GM19372 (cell line): Measurements from ENCODE around the gene NR5A2.

Experiments
- ATAC-seq: cut with Tn5 transposase; IDR thresholded peaks from one replicate; pipeline ENCODE4 v1.9.1; 2021; ENCODE audit warnings: mild to moderate bottlenecking, low read depth, moderate library complexity; ENCODE audit not compliant: unreplicated experiment

NR5A2 gene

DNA sequence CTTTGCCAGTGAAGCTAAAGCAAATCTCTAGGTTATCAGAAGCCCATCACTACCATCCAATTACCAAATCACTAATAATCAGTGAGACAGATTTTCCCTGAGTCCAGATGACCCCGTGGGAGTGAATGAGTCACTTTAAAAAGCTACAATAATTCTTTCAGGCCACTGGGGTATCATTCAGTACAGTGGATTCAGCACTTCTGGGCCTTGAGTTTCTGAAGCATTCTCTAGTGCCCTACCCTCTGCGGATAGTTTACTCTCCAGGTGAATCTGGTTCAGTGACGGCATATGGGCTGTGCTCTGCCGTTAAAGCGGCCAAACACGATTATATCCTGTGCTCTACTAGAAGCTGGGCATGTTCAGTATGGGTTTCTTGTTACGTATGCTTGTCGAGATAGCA, 26.1 kb downstream of the NR5A2 start:
- no peak for ATAC-seq

DNA sequence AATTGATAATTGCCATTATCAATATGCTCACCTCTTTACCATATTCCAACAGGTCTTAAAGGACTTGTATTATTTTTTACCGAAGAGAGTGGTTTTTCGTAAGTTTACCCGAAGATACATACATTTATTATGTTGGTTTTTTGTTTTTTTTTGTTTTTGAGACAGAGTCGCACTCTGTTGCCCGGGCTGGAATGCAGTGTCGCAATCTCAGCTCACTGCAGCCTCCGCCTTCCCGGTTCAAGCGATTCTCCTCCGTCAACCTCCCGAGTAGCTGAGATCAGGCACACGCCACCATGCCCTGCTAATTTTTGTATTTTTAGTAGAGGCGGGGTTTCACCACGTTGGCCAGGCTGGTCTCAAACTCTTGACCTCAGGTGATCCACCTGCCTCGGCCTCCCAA, 30.8 kb downstream of the NR5A2 start:
- ATAC-seq = no peak

DNA sequence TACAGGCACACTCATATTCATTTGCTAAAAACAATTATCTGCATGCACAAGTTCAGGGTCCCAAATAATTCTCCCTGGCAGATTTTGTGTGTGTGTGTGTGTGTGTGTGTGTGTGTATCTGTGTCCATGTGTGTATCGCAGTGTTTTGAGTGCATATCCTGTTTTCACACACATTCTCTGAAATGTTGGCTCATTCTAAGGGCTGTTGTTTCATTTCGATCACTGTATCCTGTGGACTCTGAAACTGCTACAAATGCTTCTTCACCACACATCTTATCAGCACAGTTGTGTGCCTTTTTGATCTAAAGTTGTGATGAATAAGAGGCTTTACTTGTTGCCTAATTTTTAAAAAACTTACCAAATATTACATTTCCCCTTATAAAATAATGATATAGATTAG, 34.6 kb downstream of the NR5A2 start:
- no peak for ATAC-seq

DNA sequence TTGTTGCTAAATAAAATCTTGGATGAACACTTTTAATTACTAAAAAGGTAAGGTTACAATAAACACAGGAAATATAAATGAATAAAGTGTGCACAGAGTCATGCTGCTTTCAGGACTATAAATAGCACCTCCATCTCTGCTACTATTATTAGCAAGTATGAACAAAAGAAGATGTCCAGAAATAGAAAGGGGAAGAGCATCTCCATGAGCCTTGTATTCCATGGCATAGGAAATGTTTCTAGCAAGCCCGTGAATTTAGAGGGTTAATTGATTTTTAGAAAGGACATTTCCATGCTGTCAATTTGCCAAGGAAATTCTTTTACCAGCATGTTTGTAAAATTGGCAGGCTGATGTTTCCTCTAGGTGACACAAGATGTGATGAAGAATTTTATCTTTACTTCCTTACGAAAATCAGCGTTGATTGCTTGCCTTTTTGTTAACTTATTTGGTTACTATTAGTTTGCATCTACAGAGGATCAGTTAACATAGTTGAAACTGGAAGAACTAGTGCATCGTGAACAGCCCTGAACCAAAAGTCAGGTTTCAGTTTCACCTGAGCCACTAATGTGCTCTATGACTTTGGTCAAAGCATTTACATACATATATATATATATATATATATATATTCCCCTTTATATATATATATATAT, 45.3 kb downstream of the NR5A2 start:
- peak; percentile 93 for ATAC-seq

DNA sequence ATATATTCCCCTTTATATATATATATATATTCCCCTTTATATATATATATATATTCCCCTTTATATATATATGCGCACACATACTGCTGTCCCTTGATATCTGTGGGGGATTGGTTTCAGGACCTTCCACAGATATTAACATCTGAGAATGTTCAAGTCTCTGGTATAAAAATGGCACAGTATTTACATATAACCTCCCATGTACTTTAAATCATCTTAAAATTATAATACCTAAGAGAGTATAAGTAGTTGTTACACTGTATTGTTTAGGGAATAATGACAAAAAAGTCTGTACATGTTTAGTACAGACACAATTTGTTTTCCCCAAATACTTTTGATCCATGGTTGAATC, 45.8 kb downstream of the NR5A2 start:
- ATAC-seq = peak; percentile 42

DNA sequence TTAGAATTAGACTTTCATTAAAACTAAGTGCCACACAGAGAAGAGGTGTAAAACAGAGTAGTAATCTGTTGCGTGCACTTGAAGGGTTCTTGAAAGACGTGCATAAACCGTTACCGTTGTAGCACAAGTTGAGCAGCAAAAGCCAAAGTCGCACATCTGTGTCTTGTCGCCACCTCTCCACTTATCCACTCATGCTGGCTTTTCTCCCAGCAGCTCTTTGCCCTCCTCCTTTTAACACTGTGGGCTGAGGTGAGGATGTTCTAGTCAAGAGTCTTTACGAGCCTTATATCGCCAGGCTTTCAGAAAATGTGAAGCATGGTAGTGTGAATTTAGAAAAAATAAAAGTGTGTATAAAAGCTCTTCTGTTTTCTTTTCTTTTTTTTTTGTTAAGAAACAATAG, 48.0 kb downstream of the NR5A2 start:
- no peak for ATAC-seq

DNA sequence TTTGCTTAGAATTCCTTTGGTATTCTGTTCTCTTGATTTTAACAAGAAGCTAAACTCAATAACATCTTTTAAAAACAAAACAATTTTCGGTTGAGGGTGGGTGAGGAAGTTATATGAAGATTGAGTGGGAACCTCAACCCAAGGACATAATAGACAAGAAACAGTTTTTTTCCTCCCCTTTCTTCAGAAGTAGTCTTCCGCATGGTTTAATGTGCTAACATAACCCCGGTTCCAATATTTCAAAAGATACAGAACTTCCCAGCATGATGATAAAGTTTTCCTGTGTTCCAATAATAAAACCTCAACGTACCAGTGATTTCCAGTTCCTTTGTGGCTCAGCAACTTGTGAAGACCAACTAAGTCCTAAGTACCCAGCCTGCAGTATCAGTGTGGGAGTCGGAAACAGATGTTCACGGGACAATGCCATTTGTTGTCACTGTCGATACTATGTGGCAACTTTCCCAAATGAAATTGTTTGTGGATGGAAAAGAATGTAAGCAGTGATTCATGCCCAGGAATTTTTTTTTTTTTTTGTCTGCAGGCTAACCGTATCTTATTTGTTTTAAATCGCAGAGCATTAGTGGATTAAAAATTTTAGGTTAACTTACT, 48.5 kb downstream of the NR5A2 start:
- ATAC-seq = no peak

DNA sequence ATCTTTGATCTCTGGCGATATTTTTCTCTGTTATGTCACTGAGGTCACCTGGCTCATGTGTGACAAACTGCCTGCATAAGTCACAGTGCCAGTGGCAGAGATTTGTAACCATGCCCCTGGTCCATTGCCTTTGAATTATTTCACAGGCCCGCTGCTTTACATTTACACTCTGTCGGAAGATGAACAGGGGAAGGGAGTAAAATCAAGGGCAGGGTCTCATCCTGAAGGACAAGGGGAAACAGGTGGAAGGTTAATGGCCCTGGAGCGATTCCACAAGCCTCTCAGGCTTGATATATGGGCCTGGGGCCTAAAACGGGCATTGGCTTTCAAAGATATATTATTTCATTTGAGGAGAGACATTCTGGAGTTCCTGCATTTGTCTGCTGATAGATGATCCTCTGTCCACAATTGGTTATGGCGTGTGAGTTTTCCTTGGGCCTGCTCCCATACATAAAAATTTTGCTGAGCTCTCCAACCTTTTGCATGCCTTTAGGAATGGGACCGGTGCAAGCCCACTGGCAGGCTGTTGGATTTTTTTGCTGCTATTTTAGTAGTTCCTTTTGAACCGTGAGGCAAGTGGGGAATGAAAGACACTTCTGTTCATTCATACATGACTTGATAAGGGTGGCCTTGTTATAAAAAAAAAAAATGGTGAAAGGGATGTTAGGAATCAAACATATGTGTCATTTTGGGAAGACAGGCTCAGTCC, 51.9 kb downstream of the NR5A2 start:
- no peak for ATAC-seq

DNA sequence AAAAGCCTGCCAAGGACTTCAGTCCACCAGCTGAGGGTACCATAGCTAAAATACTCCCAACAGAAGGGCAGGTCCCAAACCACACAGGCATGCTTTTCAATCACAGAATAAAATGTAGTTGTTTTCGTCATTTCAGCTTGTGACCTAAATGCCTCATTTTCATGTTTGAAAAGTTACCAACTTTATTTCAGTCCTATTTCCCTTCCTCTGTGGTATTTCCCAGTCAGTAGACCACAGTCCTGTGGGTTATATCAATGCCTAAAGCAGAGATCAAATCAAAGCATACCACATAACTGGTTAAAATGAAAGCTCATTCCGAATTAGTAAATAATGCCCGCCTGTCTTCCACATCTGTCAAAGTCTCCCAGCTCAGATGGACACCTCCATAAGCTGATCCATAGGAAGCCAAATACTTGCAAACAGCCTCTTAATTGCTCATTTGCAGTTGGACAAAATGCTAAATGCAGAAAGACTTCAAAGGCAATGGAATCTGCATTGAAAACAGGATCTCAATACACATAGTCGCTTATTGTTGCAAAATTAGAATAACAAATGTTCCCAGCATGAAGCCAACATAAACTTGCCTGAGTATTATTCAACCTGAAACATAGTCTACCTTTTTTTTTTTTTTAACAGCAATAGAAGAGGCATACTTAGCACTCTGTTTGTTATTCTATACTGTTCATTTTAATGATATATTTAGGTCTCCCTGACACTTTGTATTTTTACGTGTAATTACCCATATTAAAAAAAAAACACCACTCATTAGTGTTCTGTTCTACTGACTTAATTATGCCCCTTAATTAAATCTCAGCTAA, 53.9 kb downstream of the NR5A2 start:
- ATAC-seq = no peak

DNA sequence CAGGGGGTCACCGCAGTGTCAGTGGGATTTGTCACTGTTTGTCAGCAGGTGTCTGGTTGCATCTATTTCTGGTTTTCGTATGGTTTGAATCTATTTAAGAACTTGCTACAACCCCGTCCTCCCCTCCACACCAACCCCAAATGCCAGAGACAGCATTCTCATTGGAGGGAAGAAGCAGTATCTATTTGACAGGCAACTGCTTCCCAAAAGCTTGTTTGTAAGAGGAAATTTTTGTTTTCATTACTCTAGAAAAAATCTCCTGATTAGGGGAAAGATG, 54.4 kb downstream of the NR5A2 start:
- ATAC-seq = no peak

DNA sequence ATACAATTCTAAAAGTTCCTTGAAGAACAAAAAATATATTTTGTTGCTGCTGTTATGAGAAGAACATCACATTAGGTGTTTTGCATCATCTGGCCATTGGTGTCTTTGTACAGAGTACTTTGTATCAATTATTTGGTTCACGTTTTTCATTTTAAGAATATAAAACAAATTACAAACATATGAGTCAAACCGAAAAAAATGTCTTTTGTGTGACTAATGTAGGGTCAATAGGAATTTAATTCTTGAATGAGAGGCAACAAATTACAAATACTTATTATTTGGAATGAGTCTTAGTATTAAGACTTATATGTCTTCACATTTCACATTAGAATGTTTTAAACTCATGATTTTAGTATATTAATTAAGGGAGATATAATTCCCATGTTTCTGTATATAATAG, 54.8 kb downstream of the NR5A2 start:
- no peak for ATAC-seq

DNA sequence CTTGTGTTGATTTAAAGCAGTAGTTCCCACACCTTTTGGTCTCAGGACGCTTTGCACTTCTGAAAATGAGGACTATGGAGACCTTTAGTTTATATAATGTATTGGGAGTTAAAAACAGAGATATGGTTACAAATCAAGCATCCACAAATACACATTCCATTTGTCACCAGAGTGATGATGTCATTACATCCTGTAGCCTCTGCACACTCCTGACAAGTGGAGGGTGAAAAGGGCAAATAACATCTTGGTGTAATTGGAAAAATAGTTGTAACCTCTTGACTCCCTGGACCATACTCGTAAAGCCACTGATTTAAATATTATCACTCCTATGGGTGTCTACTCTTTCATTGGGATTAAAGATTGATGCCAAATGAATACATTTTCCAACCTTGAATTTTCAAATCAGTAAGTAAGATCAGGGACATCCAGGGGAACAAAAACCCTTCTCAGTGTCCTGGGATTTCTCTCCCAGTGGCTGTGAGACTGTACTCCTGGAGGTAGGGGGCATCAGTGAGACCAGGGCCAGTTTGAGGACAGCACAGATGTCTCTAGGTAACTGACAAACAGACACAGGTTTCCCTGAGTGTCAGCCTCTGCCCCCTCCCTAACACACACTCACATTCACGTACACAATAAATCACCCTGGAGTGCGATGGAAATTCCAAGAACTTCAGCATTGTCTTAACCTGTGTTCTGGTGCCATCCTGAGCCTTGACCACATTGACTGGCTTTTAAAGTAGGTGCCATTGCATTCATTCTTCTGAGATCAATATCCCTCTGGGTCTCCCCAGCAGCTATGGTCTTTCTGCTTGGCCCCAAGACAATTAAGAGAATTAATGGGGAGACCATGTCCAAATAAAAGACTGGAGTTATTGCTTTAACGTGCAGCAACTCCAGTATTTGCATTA, 63.0 kb downstream of the NR5A2 start:
- ATAC-seq = no peak

DNA sequence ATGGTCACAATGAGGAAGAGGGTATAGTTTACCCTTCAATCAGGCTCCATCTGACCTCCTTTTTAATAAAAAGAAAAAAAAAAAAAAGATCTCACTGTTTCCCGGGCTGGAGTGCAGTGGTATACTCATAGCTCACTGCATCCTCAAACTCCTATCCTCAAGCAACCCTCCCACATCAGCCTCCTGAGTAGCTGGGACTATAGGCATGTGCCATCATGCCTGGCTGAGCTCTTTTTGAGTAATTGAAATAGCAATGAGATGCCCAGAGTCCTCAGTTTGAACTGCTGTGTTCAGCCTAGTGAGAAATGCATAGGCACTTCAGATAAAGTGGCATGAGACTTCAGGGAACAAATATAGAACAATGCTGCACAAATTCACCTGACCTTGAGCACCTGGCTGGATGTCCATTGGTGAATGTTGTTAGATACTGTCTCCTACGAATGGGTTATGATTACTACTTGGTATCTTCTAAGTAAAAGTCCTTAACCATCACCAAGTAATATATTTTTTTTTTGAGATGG, 67.6 kb downstream of the NR5A2 start:
- ATAC-seq = no peak

DNA sequence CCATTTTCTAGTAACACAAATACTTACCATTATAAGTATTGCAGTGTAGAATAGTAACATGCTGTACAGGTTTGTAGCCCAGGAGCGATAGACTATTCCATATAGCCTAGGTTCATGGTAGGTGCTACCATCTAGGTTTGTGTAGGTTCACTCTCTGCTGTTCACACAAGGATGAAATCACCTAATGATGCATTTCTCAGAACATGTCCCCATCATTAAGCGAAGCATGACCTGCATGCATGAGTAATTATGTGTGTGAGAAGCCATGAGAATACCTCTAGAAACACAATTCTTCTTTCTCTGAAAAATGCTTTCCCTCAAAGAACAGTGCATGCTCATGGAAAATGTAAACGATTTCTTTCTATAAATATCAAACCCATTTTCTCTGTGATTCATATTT, 69.3 kb downstream of the NR5A2 start:
- ATAC-seq = no peak

DNA sequence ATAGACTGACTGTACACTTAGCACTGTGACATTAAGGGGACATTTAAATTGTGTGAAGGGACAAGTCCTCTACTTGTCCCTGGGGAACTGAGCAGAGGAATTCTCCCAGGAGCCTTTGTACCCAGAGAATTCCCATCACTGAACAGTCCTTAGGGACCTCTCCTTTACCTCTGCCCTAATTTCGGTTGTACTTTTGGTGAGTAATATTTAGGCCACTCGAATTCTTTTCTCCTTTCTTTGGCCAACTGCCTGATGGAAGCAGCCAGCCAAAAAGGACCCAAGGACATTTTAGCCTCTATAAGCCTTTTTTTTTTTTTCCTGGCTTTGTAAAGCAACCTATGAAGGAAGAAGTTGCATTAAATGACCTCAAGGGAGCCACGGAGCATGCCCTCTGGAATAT, 71.5 kb downstream of the NR5A2 start:
- no peak for ATAC-seq

DNA sequence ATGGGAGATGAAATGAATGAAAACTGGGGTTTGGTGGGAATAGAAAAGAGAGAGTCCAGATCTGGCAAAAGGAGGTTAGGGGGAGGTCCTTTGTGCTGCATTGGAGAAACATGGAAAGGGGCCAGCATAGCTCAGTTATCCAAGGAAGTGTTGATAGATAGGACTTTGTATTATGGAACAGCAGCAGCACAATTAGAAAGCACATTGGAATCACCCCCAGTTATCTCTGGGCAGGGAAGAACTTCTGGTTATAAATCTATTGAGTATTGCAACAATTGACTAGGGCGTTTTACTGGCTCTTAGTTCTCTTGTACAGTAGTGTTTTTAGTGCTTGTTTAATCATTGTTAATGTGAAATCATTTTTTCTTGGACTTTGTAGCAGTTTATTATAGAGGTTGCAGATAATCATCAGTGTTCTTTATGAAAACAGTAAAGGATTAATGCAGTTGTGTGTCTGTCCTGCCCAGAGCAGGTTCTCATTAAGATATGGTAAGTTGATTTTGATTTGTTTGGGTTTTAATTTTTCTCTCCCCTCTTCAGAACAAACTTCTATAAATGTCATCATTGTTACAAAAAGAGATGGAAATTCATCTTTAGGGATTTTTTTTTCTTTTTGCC, 76.6 kb downstream of the NR5A2 start:
- ATAC-seq = no peak

DNA sequence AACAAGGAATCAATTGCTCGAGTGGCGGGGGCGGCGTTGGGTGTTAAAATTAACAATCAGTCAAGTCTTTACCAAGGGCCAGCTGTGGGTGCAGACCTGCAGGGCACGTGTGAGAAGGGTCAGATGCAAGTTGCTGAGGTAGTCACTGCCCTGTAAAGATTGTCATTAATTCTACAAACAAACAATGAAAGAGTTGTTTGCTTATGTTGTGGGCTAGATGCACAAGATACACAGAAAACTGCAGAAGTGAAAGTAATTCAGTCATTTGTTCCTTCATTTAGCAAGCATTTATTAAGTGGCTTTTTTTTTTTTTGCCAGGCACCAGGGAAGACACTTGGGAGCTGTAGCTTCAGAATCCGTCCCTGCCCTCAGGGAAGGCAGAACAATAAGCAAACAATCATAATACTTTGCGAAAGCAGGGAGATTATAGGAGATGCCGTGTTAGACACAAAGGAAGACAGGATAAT, 79.5 kb downstream of the NR5A2 start:
- no peak for ATAC-seq

DNA sequence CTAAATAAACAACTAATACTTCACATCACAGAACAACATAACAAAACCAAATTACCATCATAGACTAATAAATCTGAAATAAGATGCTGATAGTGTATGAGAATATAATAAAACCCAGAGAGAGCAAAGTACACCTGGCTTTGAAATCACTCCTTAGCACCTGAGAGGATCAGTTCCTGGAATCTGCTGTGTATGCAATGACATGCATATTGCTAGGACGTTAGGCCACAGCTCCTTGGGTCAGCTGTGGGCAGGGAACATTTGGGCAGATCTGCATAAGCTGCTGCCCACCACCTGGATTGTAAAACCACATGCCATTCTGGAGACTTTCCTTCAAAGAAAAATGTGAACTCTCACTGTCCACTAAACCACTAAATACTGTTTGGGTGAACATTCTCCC, 81.1 kb downstream of the NR5A2 start:
- ATAC-seq = no peak

DNA sequence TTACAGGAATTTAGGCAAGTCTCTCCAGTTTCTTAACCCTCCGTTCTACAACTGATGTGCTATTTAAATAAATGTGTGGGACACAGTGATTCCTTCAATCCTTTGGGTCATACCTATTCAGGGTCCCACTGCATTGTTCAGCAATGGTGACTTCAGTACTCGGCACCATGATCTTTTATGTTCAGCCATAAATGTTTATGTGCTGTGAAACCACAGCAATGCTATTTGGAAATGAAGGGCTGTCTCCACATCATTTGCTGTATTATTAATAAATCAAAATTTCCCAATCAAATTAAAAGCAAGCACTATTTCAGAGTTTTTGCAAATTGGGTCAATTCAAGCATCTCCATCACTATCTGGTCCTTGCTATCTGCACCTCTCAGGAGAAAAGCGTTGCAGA, 84.8 kb downstream of the NR5A2 start:
- no peak for ATAC-seq

DNA sequence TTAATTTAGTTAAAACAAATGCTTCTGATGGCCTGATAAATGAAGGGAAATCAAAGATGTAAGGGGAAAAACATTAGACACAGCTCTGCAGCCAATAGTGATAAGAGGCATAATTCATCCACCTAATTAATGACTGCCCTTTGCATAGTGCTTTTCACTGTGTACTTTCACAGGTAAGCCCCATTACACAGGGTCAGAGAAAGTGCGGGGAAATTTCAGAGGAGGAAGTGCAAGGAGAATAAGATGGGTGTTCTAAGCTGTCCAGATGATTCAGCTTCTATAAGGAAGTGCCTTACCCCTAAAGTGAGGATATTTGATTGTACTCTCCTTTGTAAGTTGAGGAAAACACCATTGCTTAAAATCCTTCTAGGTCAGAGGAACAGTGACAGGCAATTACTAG, 88.0 kb downstream of the NR5A2 start:
- no peak for ATAC-seq
